OCI-LY1 (cell line): ENCODE results near the gene GTSE1.

Experiments used
- H2AFZ ChIP-seq: fragments of 200-600 bp; sonication (generic), shearing (Covaris generic); 2 replicates; pipeline ENCODE4 v1.6.0; 2014; ENCODE audit warnings: antibody characterized with exemption, mild to moderate bottlenecking, low read length
- H3F3A ChIP-seq: fragments of 200-600 bp; sonication (generic), shearing (Covaris generic); 2 replicates; pipeline ENCODE4 v1.6.0; 2014; ENCODE audit warnings: mild to moderate bottlenecking, antibody characterized with exemption, low read length, moderate library complexity; ENCODE audit not compliant: insufficient read depth
- H3K27ac ChIP-seq: fragments of 200-600 bp; sonication (generic); 2 replicates; pipeline ENCODE4 v1.5.1; 2014; ENCODE audit warnings: low read length, mixed run types, mild to moderate bottlenecking, low read depth; ENCODE audit not compliant: poor library complexity, severe bottlenecking
- H3K27me3 ChIP-seq: fragments of 200-600 bp; sonication (generic); 2 replicates; pipeline ENCODE4 v1.6.0; 2014; ENCODE audit warnings: antibody characterized with exemption, mild to moderate bottlenecking, low read length, moderate library complexity; ENCODE audit not compliant: insufficient read depth
- H3K36me3 ChIP-seq: fragments of 200-600 bp; sonication (generic); 2 replicates; pipeline ENCODE4 v1.6.1; 2014; ENCODE audit warnings: mild to moderate bottlenecking, antibody characterized with exemption, low read length, moderate library complexity, mixed read lengths; ENCODE audit not compliant: insufficient read depth
- H3K4me1 ChIP-seq: fragments of 200-600 bp; sonication (generic); 2 replicates; pipeline ENCODE4 v1.5.1; 2014; ENCODE audit warnings: mild to moderate bottlenecking, low read length, moderate library complexity; ENCODE audit not compliant: insufficient read depth, severe bottlenecking
- H3K4me2 ChIP-seq: fragments of 200-600 bp; sonication (generic), shearing (Covaris generic); 2 replicates; pipeline ENCODE4 v1.6.1; 2014; ENCODE audit warnings: low read length
- H3K4me3 ChIP-seq: fragments of 200-600 bp; sonication (generic); 2 replicates; pipeline ENCODE4 v1.5.1; 2014; ENCODE audit warnings: low read length, low read depth, mild to moderate bottlenecking, mixed read lengths; ENCODE audit not compliant: poor library complexity, severe bottlenecking
- H3K79me2 ChIP-seq: fragments of 200-600 bp; shearing (Covaris generic); 2 replicates; pipeline ENCODE4 v1.6.1; 2016; ENCODE audit warnings: mixed run types, low read length, mixed read lengths; ENCODE audit not compliant: insufficient read depth
- H3K9ac ChIP-seq: fragments of 200-600 bp; sonication (generic), shearing (Covaris generic); 2 replicates; pipeline ENCODE4 v1.6.1; 2014; ENCODE audit warnings: mild to moderate bottlenecking, low read length, mixed read lengths
- H3K9me2 ChIP-seq: fragments of 200-600 bp; sonication (generic), shearing (Covaris generic); 2 replicates; pipeline ENCODE4 v1.6.1; 2014; ENCODE audit warnings: low read depth, mild to moderate bottlenecking, low read length, mixed read lengths
- H3K9me3 ChIP-seq: fragments of 200-600 bp; shearing (Covaris generic); 2 replicates; pipeline ENCODE4 v1.6.1; 2014; ENCODE audit warnings: low read length, mixed read lengths
- H4K20me1 ChIP-seq: fragments of 200-600 bp; sonication (generic), shearing (Covaris generic); 2 replicates; pipeline ENCODE4 v1.6.0; 2016; ENCODE audit warnings: mild to moderate bottlenecking, low read length; ENCODE audit not compliant: insufficient read depth
- CTCF ChIP-seq: fragments of 200-600 bp; sonication (generic), shearing (Covaris generic); IDR thresholded peaks from 2 replicates; pipeline ENCODE4 v1.5.1; 2017; ENCODE audit warnings: mild to moderate bottlenecking, antibody characterized with exemption, low read length, moderate library complexity, mixed read lengths
- EZH2 ChIP-seq: fragments of 200-600 bp; sonication (generic), shearing (Covaris generic); IDR thresholded peaks from 2 replicates; pipeline ENCODE4 v1.8.0; 2017; ENCODE audit warnings: borderline replicate concordance, mixed run types, mild to moderate bottlenecking, antibody characterized with exemption, low read length, moderate library complexity, mixed read lengths

The GTSE1 gene

GRCh38 chr22:46363611-46364321, 67.1 kb downstream of the GTSE1 start:
- no peaks in the 10 kb centered on the region for H3K9me2 ChIP-seq
- H3K9me3 ChIP-seq: no peaks in the 10 kb centered on the region
- no peak overlapping the region for H2AFZ ChIP-seq
- no peaks in the 10 kb centered on the region for H3K79me2 ChIP-seq
- no peak overlapping the region for H3K4me3 ChIP-seq
- no peak overlapping the region for H3K9ac ChIP-seq
- no peaks in the 10 kb centered on the region for H3F3A ChIP-seq
- H3K4me2 ChIP-seq: no peak overlapping the region
- H4K20me1 ChIP-seq: no peaks in the 10 kb centered on the region
- H3K36me3 ChIP-seq: peaks cover 6% of the 10 kb centered on the region; the same call in 1 of the 2 replicates
- TF ChIP-seq EZH2 (no peak), CTCF (no peak)
- no peaks in the 10 kb centered on the region for H3K27me3 ChIP-seq
- peaks cover 30% of the 10 kb centered on the region for H3K4me1 ChIP-seq
- H3K27ac ChIP-seq: no peak overlapping the region

GRCh38 chr22:46364341-46365165, 67.9 kb downstream of the GTSE1 start:
- H3K9ac ChIP-seq: no peak overlapping the region
- H3K4me3 ChIP-seq: no peak overlapping the region
- H3K79me2 ChIP-seq: no peaks in the 10 kb centered on the region
- H2AFZ ChIP-seq: no peak overlapping the region
- no peak overlapping the region for H3K27ac ChIP-seq
- no peaks in the 10 kb centered on the region for H3F3A ChIP-seq
- no peaks in the 10 kb centered on the region for H3K9me2 ChIP-seq
- H3K9me3 ChIP-seq: no peaks in the 10 kb centered on the region
- no peak overlapping the region for H3K4me2 ChIP-seq
- no peaks in the 10 kb centered on the region for H3K27me3 ChIP-seq
- H4K20me1 ChIP-seq: no peaks in the 10 kb centered on the region
- H3K4me1 ChIP-seq: peaks cover 30% of the 10 kb centered on the region
- TF ChIP-seq CTCF: no peak
- no peak for TF ChIP-seq EZH2
- H3K36me3 ChIP-seq: no peaks in the 10 kb centered on the region; the same call in 1 of the 2 replicates

- Histone ChIP-seq H3K4me2 (no peak overlapping the region), H3K9ac (no peak overlapping the region), H3K79me2 (no peaks in the 10 kb centered on the region), H3K27ac (no peak overlapping the region), H2AFZ (no peak overlapping the region), H3K36me3 (no peaks in the 10 kb centered on the region; the same call in 1 of the 2 replicates), H3K9me3 (no peaks in the 10 kb centered on the region), H3K4me1 (peaks cover 30% of the 10 kb centered on the region), H4K20me1 (no peaks in the 10 kb centered on the region), H3F3A (no peaks in the 10 kb centered on the region), H3K9me2 (no peaks in the 10 kb centered on the region), H3K4me3 (no peak overlapping the region), H3K27me3 (no peaks in the 10 kb centered on the region)
- TF ChIP-seq EZH2 (no peak), CTCF (no peak)
Measured at GRCh38 chr22:46365166-46365624, 68.5 kb downstream of the GTSE1 start.
